SKM-1 (cell line): ENCODE results near the gene EGLN1.
A peak's percentile ranks its signal among the peaks of the same experiment; 100 is the strongest.
"Not testable (repeated sequence)": the region's sequence is repeated elsewhere in the genome, so short reads cannot be mapped to it uniquely, and the experiment has no call there.

Experiments
- DNase-seq: peaks from one replicate; lab custom pipeline; 2025; ENCODE audit not compliant: unreplicated experiment; lab: John Stamatoyannopoulos, UW

EGLN1 gene

DNA sequence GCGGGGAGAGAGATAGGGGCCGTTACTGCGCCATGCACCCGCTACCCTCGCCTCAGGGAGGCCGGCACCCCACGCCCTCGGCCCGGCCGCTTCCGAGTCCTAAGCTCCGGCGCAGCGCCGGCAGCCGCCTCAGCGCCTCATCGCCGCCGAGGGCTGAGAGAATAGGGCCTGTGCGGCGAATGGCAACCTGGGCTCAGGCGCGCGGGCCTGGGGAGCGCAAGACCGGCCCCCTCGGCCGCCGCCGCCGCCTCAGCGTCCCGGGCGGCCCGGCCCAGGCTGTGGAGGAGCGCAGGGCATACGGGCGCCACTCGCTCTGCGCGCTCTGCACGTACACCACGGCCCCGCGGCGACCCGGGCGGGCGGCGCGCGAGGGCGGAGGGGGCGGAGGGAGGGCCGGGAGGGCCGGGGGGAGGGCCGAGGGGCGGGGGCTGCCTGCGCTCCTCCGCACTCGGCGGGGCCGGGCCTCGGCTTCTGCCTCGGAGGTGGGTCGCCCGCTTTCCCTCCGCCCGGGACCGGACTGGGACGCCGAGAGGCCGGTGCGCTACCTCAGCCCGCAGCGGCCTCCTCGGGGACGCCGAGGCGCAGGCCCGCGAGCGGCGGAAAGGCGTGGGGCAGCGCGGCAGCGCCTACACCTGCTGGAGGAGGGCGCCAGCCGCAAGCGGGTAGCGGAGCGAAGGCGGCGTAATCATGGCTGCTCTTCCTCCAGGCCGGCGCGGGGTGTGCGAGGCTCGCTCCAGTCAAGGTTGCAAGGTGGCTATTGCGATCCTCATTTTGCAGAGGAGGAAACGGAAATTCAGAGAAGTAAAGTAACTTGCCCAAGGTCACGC lies at the start of gene EGLN1:
EGLN1 (minus strand) TSS at position 317 of the 827 bp plus-strand sequence. CDS start 399 bp downstream, outside the sequence.
- DNase-seq, result peak; percentile 82

- DNase-seq, result not testable (repeated sequence)
Observed at GRCh38 chr1:231471500-231471899, 49.4 kb upstream of the EGLN1 start.

GRCh38 chr1:231471027-231471426 lies 48.9 kb upstream of the EGLN1 start:
- DNase-seq, result not testable (repeated sequence)

DNA sequence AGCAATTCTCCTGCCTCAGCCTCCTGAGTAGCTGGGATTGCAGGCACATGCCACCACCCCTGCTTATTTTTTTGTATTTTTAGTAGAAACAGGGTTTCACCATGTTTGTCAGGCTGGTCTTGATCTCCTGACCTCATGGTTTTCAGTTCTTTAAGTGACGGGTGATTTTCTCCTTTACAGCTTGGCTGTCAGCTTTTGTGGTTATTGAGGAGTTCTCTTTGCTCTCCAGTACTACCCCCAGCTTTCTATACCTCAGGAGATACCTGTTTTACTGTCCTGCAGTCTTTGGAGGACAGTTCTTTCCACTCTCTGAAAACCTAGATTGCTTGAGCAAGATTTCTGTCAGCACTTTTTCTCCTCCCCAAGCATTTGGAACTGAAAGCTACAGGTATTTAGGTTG lies 45.9 kb upstream of the EGLN1 start:
- no peak for DNase-seq

DNA sequence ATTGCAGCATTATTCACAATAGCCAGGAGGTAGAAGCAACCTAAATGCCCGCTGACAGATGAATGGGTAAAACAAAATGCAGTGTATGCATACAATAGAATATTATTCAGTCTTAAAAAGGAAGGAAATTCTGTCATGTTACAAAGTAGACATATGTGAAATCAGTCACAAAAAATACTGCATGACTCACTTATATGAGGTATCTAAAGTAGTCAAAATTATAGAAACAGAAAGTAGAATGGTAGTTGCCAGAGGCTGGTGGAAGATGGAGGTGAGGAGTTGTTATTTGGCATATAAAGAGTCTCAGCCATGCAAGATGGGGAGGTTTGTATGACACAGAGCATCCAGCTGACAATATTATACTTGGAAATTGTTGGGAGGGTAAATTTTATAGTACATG lies 43.0 kb upstream of the EGLN1 start:
- DNase-seq, result no peak

GRCh38 chr1:231463541-231463940 lies 41.5 kb upstream of the EGLN1 start:
- DNase-seq, result no peak

DNA sequence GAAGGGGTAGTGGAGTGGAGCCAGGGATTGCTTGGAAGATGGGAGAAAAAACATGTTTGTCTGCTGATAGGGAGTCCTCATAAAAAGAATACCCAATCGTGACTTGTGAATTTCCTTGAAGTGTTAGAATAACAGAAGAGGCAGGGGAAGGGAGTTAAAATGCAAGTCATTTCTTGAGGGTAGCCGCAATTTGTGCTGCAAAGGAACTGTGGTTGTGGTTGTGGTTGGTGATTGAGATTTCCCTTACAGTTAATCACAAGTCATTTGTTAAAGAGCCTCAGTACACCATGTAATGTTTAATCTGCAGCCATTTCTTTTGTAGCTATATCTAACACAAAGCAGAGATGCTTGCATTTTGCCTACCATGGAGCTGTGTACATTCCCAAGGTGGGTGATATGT lies 38.5 kb upstream of the EGLN1 start:
- DNase-seq, result peak; percentile 22

GRCh38 chr1:231459438-231459837 lies 37.4 kb upstream of the EGLN1 start:
- not testable (repeated sequence) for DNase-seq

GRCh38 chr1:231457956-231458355 lies 35.9 kb upstream of the EGLN1 start:
- not testable (repeated sequence) for DNase-seq

GRCh38 chr1:231454133-231454532 lies 32.0 kb upstream of the EGLN1 start:
- DNase-seq, result not testable (repeated sequence)

DNA sequence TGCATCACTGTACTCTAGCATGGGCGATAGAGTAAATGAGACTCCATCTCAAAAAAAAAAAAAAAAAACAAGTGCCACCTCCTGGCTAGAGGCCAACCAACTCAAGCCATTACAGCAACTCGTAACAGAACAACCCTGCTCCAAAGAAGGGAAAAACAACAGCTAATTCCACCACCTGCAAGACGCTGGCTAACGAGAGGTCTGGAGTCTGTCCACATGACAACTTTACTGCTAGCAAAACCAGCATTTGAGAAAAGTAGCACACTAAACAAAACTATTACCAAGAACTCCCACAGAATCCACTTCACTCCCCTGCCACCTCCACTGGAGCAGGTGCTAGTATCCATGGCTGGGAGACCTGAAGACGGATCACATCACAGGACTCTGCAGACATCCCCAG lies 24.1 kb upstream of the EGLN1 start:
- no peak for DNase-seq

- no peak for DNase-seq
Observed at GRCh38 chr1:231444059-231444458, 22.0 kb upstream of the EGLN1 start.

DNA sequence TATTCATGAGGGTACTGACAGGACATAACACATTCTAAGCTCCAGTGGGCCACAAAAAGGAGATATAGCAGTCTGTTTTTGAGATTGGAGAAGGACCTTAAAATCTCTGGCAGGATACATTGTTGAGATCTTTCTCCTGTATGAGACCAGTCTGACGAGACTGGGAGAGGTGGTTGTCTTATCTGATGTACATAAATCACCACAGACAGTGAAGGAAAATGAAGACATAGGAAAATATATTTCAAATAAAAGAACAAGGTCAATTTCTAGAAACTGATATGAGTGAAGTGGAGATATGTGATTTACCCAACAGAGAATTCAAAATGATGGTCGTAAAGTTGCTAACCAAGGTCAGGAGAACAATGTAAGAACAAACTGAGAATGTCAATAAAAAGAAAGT lies 21.3 kb upstream of the EGLN1 start:
- no peak for DNase-seq

- no peak for DNase-seq
Observed at GRCh38 chr1:231442735-231443134, 20.6 kb upstream of the EGLN1 start.

GRCh38 chr1:231432996-231433395 lies 10.9 kb upstream of the EGLN1 start:
- DNase-seq, result no peak

GRCh38 chr1:231431665-231432415 lies 9.8 kb upstream of the EGLN1 start:
- DNase-seq, result no peak

- DNase-seq, result not testable (repeated sequence)
Observed at GRCh38 chr1:231430678-231431352, 8.7 kb upstream of the EGLN1 start.

DNA sequence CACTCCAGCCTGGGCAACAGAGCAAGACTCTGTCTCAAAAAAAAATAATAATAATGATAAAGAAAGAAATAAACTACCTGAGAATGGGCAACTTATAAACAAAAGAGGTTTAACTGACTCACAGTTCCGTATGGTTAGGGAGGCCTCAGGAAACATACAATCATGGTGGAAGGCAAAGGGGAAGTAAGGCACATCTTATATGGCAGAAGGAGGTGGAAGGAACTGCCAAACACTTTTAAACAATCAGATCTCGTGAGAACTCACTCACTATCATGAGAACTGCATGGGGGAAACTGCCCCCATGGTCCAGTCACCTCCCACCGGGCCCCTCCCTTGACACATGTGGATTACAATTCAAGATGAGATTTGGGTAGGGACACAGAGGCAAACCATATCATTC lies 6.3 kb upstream of the EGLN1 start:
- no peak for DNase-seq

DNA sequence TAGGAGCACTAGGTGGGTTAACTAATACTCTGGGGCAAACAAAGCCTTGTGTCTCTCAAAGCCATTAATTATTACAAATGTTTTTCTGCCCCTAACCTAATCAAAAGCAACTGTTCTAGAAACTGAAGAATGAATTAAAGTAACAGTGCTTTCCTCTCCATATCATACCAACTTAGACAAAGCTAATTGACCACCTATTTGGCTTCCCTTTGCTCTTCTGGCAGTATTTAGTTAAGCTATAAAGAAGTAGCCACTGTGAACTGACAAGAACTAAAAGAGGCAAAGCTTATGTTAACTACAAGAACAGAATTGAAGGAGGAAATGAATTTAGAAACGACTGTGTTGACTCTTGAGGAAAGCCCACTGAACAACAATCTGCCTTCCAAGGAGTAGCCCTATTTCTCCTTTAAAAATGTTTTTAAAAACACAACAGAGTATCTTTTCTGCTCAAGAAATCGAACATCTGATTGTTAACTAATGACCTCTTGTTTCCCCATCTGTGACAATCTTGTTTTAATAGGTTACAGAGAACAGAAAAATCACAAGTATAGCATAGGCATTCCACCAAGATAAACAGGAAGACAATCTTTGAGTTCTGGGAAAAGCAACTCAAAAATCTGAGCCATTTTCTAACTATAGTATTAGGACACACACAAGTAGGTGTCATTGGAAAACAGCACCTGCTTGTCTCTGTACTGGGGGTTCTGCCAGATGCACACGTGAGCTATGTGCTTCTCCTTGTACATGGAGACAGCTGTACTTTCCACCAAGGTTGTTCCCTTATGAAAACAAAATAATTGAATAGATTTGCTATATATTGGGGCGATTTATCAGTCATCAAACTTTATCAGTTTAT lies 3.1 kb upstream of the EGLN1 start:
- DNase-seq, result no peak

DNA sequence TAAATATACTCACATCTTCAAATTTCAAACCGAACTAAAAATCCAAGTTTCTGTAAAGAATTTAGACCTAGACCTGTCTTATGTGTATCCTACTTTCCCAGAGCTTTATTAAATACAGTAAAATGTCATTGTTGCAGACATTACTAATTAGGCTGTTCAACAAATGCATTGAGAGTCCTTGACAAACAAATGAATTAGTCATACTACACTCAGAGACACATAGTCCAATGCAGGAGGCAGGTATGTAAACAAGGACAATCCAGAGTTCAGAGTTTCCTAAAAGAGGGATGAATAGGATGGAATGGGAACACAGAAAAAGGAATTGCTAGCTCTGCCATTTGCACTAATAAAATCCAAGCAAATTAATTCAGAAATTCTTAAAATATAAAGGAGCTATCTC lies 1.6 kb upstream of the EGLN1 start:
- no peak for DNase-seq
